D721Med (cell line): ENCODE data around the gene DNAH17.

ENCODE experiments used
- DNase-seq: peaks from one replicate; pipeline ENCODE4 v3.0.0; 2011; ENCODE audit warnings: low spot score; ENCODE audit not compliant: insufficient read length
- FAIRE-seq: peaks from 2 replicates; lab custom pipeline; 2011; peaks lifted over from hg19 to GRCh38; lab: Jason Lieb, UNC
- CTCF ChIP-seq: IDR thresholded peaks from 2 replicates; pipeline ENCODE4 v1.5.1; 2012; ENCODE audit warnings: mild to moderate bottlenecking, control low read depth; ENCODE audit not compliant: insufficient read depth; ENCODE audit errors: missing control alignments

The DNAH17 gene

GRCh38 chr17:78392295-78392694 is 184.9 kb downstream of the DNAH17 start:
- DNase-seq (no peak), FAIRE-seq (no peak)
- TF ChIP-seq CTCF: no peak

GRCh38 chr17:78391843-78392242 is 185.4 kb downstream of the DNAH17 start:
- no peak for DNase-seq
- TF ChIP-seq CTCF: no peak
- no peak for FAIRE-seq

- FAIRE-seq (no peak), DNase-seq (no peak)
- TF ChIP-seq CTCF: no peak
Observed at GRCh38 chr17:78391051-78391431, 186.2 kb downstream of the DNAH17 start.

GRCh38 chr17:78390241-78391050 is 186.8 kb downstream of the DNAH17 start:
- FAIRE-seq: no peak
- TF ChIP-seq CTCF: no peak
- no peak for DNase-seq

GRCh38 chr17:78387977-78388941 is 188.9 kb downstream of the DNAH17 start:
- no peak for FAIRE-seq
- DNase-seq: no peak
- no peak for TF ChIP-seq CTCF

GRCh38 chr17:78384479-78385175 is 192.6 kb downstream of the DNAH17 start:
- FAIRE-seq (no peak), DNase-seq (no peak)
- TF ChIP-seq CTCF: no peak
